Muscle layer of colon (tissue), 2 donors: ENCODE results near the gene CTBP2.

Experiments
- H3K27ac ChIP-seq: one replicate; pipeline ENCODE4 v1.7.0; 2013; ENCODE audit warnings: low read depth, mild to moderate bottlenecking, low read length, moderate library complexity
- H3K27me3 ChIP-seq, 2 donors: one replicate each; pipeline ENCODE4 v1.7.0; 2013; ENCODE audit warnings: low read length in 2 of 2, mild to moderate bottlenecking in 2 of 2; ENCODE audit not compliant: insufficient read depth in 2 of 2, control insufficient read depth in 1 of 2
- H3K36me3 ChIP-seq: one replicate; pipeline ENCODE4 v1.7.0; 2013; ENCODE audit warnings: mild to moderate bottlenecking, low read length; ENCODE audit not compliant: insufficient read depth
- H3K4me1 ChIP-seq: one replicate; pipeline ENCODE4 v1.7.0; 2013; ENCODE audit warnings: mild to moderate bottlenecking, low read length; ENCODE audit not compliant: insufficient read depth
- H3K4me3 ChIP-seq, 2 donors: one replicate each; pipeline ENCODE4 v1.7.0; 2013; ENCODE audit warnings: low read length in 2 of 2, low read depth in 1 of 2, mild to moderate bottlenecking in 1 of 2, moderate library complexity in 1 of 2
- H3K9ac ChIP-seq: one replicate; pipeline ENCODE4 v1.7.0; 2013; ENCODE audit warnings: low read length
- H3K9me3 ChIP-seq: one replicate; pipeline ENCODE4 v1.7.0; 2013; ENCODE audit warnings: mild to moderate bottlenecking, low read length
- donor health status: abdominal sarcoma.
- donor health status: Adenocarcinoma of cecum.

The CTBP2 gene

GRCh38 chr10:124944982-124945381 lies 215.4 kb downstream of the CTBP2 start:
- no peaks in the 10 kb centered on the region for H3K9me3 ChIP-seq
- no peaks in the 10 kb centered on the region for H3K36me3 ChIP-seq
- no peak overlapping the region for H3K27ac ChIP-seq
- H3K4me1 ChIP-seq: peaks cover 52% of the 10 kb centered on the region
- H3K4me3 ChIP-seq: no peak overlapping the region
- H3K9ac ChIP-seq: no peak overlapping the region
- no peaks in the 10 kb centered on the region for H3K27me3 ChIP-seq

GRCh38 chr10:124943301-124944092 lies 216.9 kb downstream of the CTBP2 start:
- Histone ChIP-seq H3K9ac (no peak overlapping the region), H3K27ac (no peak overlapping the region), H3K36me3 (no peaks in the 10 kb centered on the region), H3K9me3 (no peaks in the 10 kb centered on the region), H3K27me3 (no peaks in the 10 kb centered on the region), H3K4me1 (peaks cover 52% of the 10 kb centered on the region), H3K4me3 (no peak overlapping the region)

GRCh38 chr10:124942317-124943169 lies 217.8 kb downstream of the CTBP2 start:
- no peak overlapping the region for H3K27ac ChIP-seq
- H3K4me3 ChIP-seq: peak overlapping the region in 1 of 2 donors; percentile 12
- no peaks in the 10 kb centered on the region for H3K27me3 ChIP-seq
- no peaks in the 10 kb centered on the region for H3K36me3 ChIP-seq
- no peaks in the 10 kb centered on the region for H3K9me3 ChIP-seq
- H3K4me1 ChIP-seq: peaks cover 48% of the 10 kb centered on the region
- no peak overlapping the region for H3K9ac ChIP-seq

GRCh38 chr10:124941823-124942222 lies 218.5 kb downstream of the CTBP2 start, which contains the start of gene ZRANB1:
Gene ZRANB1 (plus strand): TSS chr10:124942123. CDS start chr10:124942494, 371 bp downstream.
- Histone ChIP-seq H3K36me3 (no peaks in the 10 kb centered on the region), H3K9me3 (no peaks in the 10 kb centered on the region), H3K27ac (no peak within 1 kb of the TSS), H3K27me3 (no peaks in the 10 kb centered on the region), H3K9ac (no peak within 1 kb of the TSS), H3K4me3 (peak within 1 kb of the TSS in 1 of 2 donors; percentile 12), H3K4me1 (peaks cover 41% of the 10 kb centered on the region)

- Histone ChIP-seq H3K4me1 (peaks cover 34% of the 10 kb centered on the region), H3K4me3 (no peak overlapping the region), H3K27me3 (no peaks in the 10 kb centered on the region), H3K9me3 (no peaks in the 10 kb centered on the region), H3K27ac (no peak overlapping the region), H3K9ac (no peak overlapping the region), H3K36me3 (no peaks in the 10 kb centered on the region)
These were observed 221.1 kb downstream of the CTBP2 start for GRCh38 chr10:124939290-124939689.

- no peak overlapping the region for H3K27ac ChIP-seq
- H3K36me3 ChIP-seq: no peaks in the 10 kb centered on the region
- H3K27me3 ChIP-seq: no peaks in the 10 kb centered on the region
- peaks cover 13% of the 10 kb centered on the region for H3K4me1 ChIP-seq
- no peaks in the 10 kb centered on the region for H3K9me3 ChIP-seq
- H3K9ac ChIP-seq: no peak overlapping the region
- no peak overlapping the region for H3K4me3 ChIP-seq
These were observed 223.6 kb downstream of the CTBP2 start for GRCh38 chr10:124936813-124937212.

GRCh38 chr10:124935946-124936345 lies 224.4 kb downstream of the CTBP2 start:
- no peak overlapping the region for H3K27ac ChIP-seq
- H3K4me1 ChIP-seq: peaks cover 13% of the 10 kb centered on the region
- H3K9me3 ChIP-seq: no peaks in the 10 kb centered on the region
- H3K27me3 ChIP-seq: no peaks in the 10 kb centered on the region
- H3K9ac ChIP-seq: no peak overlapping the region
- no peak overlapping the region for H3K4me3 ChIP-seq
- no peaks in the 10 kb centered on the region for H3K36me3 ChIP-seq
